ENCODE data around the gene NCOA7. TPM values are rescaled to one million over a fixed set of nuclear protein-coding genes. Genes with fewer than 3 reads are reported as not detected.

NCOA7 gene
- total RNA-seq, 3 donors from 2014 or later (not counting 1 experiment from before 2014, with no cell fraction given): 37.3 to 66.6 (median 56.8) TPM

- H3K27ac ChIP-seq (ENCODE audit: low read length): no peak overlapping the region
- intact Hi-C loops (cut with micrococcal nuclease): loop anchor here (10.0 kb wide), 1 partner anchor 1477 kb away; the partner anchor contains the start of gene RNF146
- ATAC-seq (no peak), DNase-seq (no peak)
- no peaks in the 10 kb centered on the region for H3K36me3 Mint-ChIP-seq
- H3K4me1 ChIP-seq (ENCODE audit: control insufficient read depth, insufficient read depth, low read length): peaks cover 18% of the 10 kb centered on the region
- 60% methylated on average over 1 of the region's 2 CpGs for WGBS (ENCODE audit: insufficient coverage)
- no peaks in the 10 kb centered on the region for H3K9me3 ChIP-seq (ENCODE audit: control insufficient read depth, insufficient read depth, low read length)
- H3K9me3 Mint-ChIP-seq: no peaks in the 10 kb centered on the region
- no peaks in the 10 kb centered on the region for H3K27me3 Mint-ChIP-seq (ENCODE audit: low read depth in 2 of 2)
- H3K4me1 Mint-ChIP-seq: peaks cover 23 to 29% of the 10 kb centered on the region in 2 donors
- peak overlapping the region in 1 of 2 donors; percentile 93 for H3K27ac Mint-ChIP-seq
- H3K36me3 ChIP-seq (ENCODE audit: control insufficient read depth, insufficient read depth, low read length): peaks cover 2% of the 10 kb centered on the region
- H3K4me3 Mint-ChIP-seq: peak overlapping the region; percentile 47
- TF ChIP-seq CTCF (IDR thresholded peaks at IDR 0.05): no peak
- H3K27me3 ChIP-seq (ENCODE audit: control insufficient read depth, insufficient read depth, low read length): no peaks in the 10 kb centered on the region
- H3K4me3 ChIP-seq (ENCODE audit: low read length): no peak overlapping the region
Observed at GRCh38 chr6:125787791-125788190, 3.0 kb upstream of the NCOA7 start.

- peak overlapping the region; percentile 93 to 98 for H3K27ac Mint-ChIP-seq
- H3K4me1 ChIP-seq (ENCODE audit: control insufficient read depth, insufficient read depth, low read length): peaks cover 18% of the 10 kb centered on the region
- H3K36me3 ChIP-seq (ENCODE audit: control insufficient read depth, insufficient read depth, low read length): peaks cover 2% of the 10 kb centered on the region
- no peaks in the 10 kb centered on the region for H3K27me3 ChIP-seq (ENCODE audit: control insufficient read depth, insufficient read depth, low read length)
- ATAC-seq (no peak), DNase-seq (peak in 1 of 2 donors; percentile 50)
- intact Hi-C loops (cut with micrococcal nuclease): loop anchor here (1.0 to 10.0 kb wide), 2 partner anchors 8 to 1476 kb away; partner anchors contain the start of gene RNF146
- H3K27me3 Mint-ChIP-seq (ENCODE audit: low read depth in 2 of 2): no peaks in the 10 kb centered on the region
- H3K9me3 ChIP-seq (ENCODE audit: control insufficient read depth, insufficient read depth, low read length): no peaks in the 10 kb centered on the region
- no peak overlapping the region for H3K4me3 ChIP-seq (ENCODE audit: low read length)
- H3K9me3 Mint-ChIP-seq: no peaks in the 10 kb centered on the region
- peak overlapping the region; percentile 91 for H3K4me3 Mint-ChIP-seq
- no peaks in the 10 kb centered on the region for H3K36me3 Mint-ChIP-seq
- peaks cover 36 to 42% of the 10 kb centered on the region in 2 donors for H3K4me1 Mint-ChIP-seq
- H3K27ac ChIP-seq (ENCODE audit: low read length): peak overlapping the region; percentile 92
- WGBS (ENCODE audit: insufficient coverage): 4% methylated on average over 1 of the region's 1 CpG
- no peak for TF ChIP-seq CTCF (IDR thresholded peaks at IDR 0.05)
Observed at GRCh38 chr6:125789167-125789566, 1.6 kb upstream of the NCOA7 start.

- Mint-ChIP-seq H3K27me3 (ENCODE audit: low read depth in 2 of 2) (no peaks in the 10 kb centered on the region), H3K36me3 (no peaks in the 10 kb centered on the region), H3K4me1 (peaks cover 36 to 42% of the 10 kb centered on the region in 2 donors), H3K27ac (peak overlapping the region; percentile 93 to 98), H3K9me3 (no peaks in the 10 kb centered on the region), H3K4me3 (peak overlapping the region; percentile 91)
- H3K9me3 ChIP-seq (ENCODE audit: control insufficient read depth, insufficient read depth, low read length): no peaks in the 10 kb centered on the region
- intact Hi-C loops (cut with micrococcal nuclease): loop anchor here (1.0 to 10.0 kb wide), 3 partner anchors 8 to 1475 kb away; partner anchors contain the start of gene RNF146
- no peaks in the 10 kb centered on the region for H3K27me3 ChIP-seq (ENCODE audit: control insufficient read depth, insufficient read depth, low read length)
- peaks cover 18% of the 10 kb centered on the region for H3K4me1 ChIP-seq (ENCODE audit: control insufficient read depth, insufficient read depth, low read length)
- peak overlapping the region; percentile 78 for H3K4me3 ChIP-seq (ENCODE audit: low read length)
- WGBS (ENCODE audit: insufficient coverage): 11% methylated on average over 19 of the region's 19 CpGs
- H3K36me3 ChIP-seq (ENCODE audit: control insufficient read depth, insufficient read depth, low read length): peaks cover 2% of the 10 kb centered on the region
- H3K27ac ChIP-seq (ENCODE audit: low read length): peak overlapping the region; percentile 92
- no peak for TF ChIP-seq CTCF (IDR thresholded peaks at IDR 0.05)
- DNase-seq (peak; percentile 40 to 66), ATAC-seq (peak; percentile 16 to 45 (median 24))
Observed at GRCh38 chr6:125789576-125790357, 993 bp upstream of the NCOA7 start.
